Measurements from ENCODE around the gene TMC4. TPM values are rescaled to one million over a fixed set of nuclear protein-coding genes. Genes with fewer than 3 reads are reported as not detected.
"Not testable (repeated sequence)": the region's sequence is repeated elsewhere in the genome, so short reads cannot be mapped to it uniquely, and the experiment has no call there.

Gene TMC4
- total and polyA plus RNA-seq, 2 experiments from 2014 or later: 2.3 to 7.8 TPM

DNA sequence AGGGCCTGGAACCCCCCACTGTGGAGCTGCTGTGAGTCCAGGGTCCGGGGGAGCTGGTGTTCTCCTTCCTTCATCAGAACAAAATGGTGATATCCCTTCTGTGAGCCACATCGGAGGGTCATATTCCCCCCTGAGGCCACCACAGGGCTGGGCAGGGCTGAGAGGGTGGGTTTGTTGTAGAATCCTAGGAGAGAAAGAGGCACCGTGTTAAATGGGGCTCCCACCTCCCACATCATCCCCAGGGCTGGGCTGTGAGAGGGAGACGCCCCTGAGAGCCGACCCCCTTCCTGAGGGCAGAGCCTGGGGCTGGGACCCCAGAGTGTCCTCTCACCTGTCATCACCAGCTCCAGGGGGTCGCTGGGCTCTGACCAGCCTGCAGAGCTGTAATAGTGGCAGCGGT, 49.0 kb upstream of the TMC4 start:
- H3K27me3 ChIP-seq (ENCODE audit: insufficient read depth); H3K27me3 Mint-ChIP-seq (ENCODE audit: insufficient read depth, low read depth, poor library complexity); H3K36me3 Mint-ChIP-seq (ENCODE audit: low read depth); H3F3A ChIP-seq (replicated peaks; ENCODE audit: low read depth); H3K4me3 Mint-ChIP-seq; H4K20me1 ChIP-seq (replicated peaks; ENCODE audit: insufficient read depth); DNase-seq (ENCODE audit: low spot score); H3K4me1 Mint-ChIP-seq; H3K9me3 Mint-ChIP-seq; H3K9me2 ChIP-seq (ENCODE audit: insufficient read depth); H3K27ac Mint-ChIP-seq; H3K79me2 ChIP-seq (replicated peaks; ENCODE audit: insufficient read depth); H3K4me2 ChIP-seq; H2AFZ ChIP-seq; H3K4me1 ChIP-seq (ENCODE audit: insufficient read depth); ATAC-seq; H3K27ac ChIP-seq (ENCODE audit: low read depth); H3K36me3 ChIP-seq (ENCODE audit: insufficient read depth); H3K4me3 ChIP-seq: not testable (repeated sequence)

DNA sequence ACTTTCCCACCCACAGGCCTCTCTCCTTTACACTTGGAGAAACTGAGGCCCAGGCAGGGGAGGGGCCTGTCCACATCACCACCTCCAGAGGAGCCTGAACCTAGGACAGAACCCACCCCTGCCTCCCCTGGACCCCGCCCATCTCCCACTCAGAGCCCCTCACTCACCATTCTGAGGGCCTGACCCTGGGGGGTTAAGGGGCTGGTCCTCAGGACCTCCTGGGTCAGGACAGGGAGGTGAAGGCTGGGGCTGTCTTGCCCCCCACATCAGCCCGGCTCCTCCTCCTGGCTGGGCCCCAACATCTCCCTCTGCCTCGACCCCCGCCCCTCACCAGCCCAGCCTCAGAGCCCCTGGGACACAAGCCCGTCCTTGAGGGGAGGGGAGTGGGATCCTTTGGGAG, 46.7 kb upstream of the TMC4 start:
- H3K36me3 ChIP-seq (ENCODE audit: insufficient read depth); H2AFZ ChIP-seq; H3K27ac Mint-ChIP-seq; H3K27me3 ChIP-seq (ENCODE audit: insufficient read depth); H3K4me1 Mint-ChIP-seq; H3K4me1 ChIP-seq (ENCODE audit: insufficient read depth); H3K4me2 ChIP-seq; H3K9me3 Mint-ChIP-seq; H3K79me2 ChIP-seq (replicated peaks; ENCODE audit: insufficient read depth); H3K9me2 ChIP-seq (ENCODE audit: insufficient read depth); H3K4me3 Mint-ChIP-seq; ATAC-seq; H3F3A ChIP-seq (replicated peaks; ENCODE audit: low read depth); H3K27ac ChIP-seq (ENCODE audit: low read depth); H4K20me1 ChIP-seq (replicated peaks; ENCODE audit: insufficient read depth); DNase-seq (ENCODE audit: low spot score); H3K4me3 ChIP-seq; H3K27me3 Mint-ChIP-seq (ENCODE audit: insufficient read depth, low read depth, poor library complexity): not testable (repeated sequence)
- peaks cover 18% of the 10 kb centered on the region for H3K36me3 Mint-ChIP-seq (ENCODE audit: low read depth)

DNA sequence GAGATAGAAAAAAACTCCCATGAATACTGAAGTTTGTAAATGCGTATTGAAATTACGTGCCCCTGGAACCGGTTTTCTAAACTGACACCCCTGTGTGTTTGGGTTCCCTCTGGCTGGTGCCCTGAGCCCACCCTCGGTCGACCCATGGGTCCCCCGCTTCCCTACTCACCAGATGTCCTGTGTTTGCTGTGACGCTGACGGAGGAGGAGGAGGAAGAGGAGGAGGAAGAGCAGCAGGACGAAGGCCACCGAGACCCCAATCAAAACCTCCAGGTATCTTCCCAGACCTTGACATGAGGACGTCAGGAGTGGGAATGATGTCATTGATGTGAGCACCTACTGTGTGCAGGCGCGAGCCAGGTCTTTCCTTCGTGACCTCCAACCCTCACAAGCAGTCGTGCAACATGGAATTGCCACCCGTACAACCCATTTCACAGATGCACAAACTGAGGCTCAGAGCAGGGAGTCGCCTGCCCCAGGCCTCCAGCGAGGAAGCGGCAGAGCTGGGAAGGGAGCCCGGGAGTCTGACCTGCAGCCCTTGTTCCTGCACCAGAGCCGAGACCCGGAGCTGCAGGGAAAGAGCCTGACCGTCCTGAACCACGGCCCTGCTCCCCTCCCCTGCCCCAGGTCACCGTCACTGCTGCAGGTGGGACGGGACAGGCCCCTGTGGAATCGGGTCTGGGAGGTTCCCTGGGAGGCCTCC, 46.2 kb upstream of the TMC4 start:
- H3K27me3 Mint-ChIP-seq (ENCODE audit: insufficient read depth, low read depth, poor library complexity): peaks cover 4% of the 10 kb centered on the region
- H3K4me3 ChIP-seq: no peak overlapping the region
- H3K4me1 ChIP-seq (ENCODE audit: insufficient read depth): no peaks in the 10 kb centered on the region
- peaks cover 20% of the 10 kb centered on the region for H3K36me3 Mint-ChIP-seq (ENCODE audit: low read depth)
- H3K27me3 ChIP-seq (ENCODE audit: insufficient read depth): no peaks in the 10 kb centered on the region
- H3K36me3 ChIP-seq (ENCODE audit: insufficient read depth): no peaks in the 10 kb centered on the region
- no peaks in the 10 kb centered on the region; the same call in 1 of the 3 replicates for H3K4me1 Mint-ChIP-seq
- no peak overlapping the region for H3K4me2 ChIP-seq
- ATAC-seq (no peak), DNase-seq (ENCODE audit: low spot score) (no peak)
- peaks cover 2% of the 10 kb centered on the region; the same call in 2 of the 3 replicates for H3K9me3 Mint-ChIP-seq
- no peak overlapping the region for H3K27ac Mint-ChIP-seq
- H2AFZ ChIP-seq: no peak overlapping the region
- H3K27ac ChIP-seq (ENCODE audit: low read depth): no peak overlapping the region
- H3K79me2 ChIP-seq (replicated peaks; ENCODE audit: insufficient read depth): no peaks in the 10 kb centered on the region
- H3F3A ChIP-seq (replicated peaks; ENCODE audit: low read depth): no peaks in the 10 kb centered on the region
- H4K20me1 ChIP-seq (replicated peaks; ENCODE audit: insufficient read depth): no peaks in the 10 kb centered on the region
- H3K4me3 Mint-ChIP-seq: no peak overlapping the region; the same call in 2 of the 3 replicates
- H3K9me2 ChIP-seq (ENCODE audit: insufficient read depth): no peaks in the 10 kb centered on the region
- TF ChIP-seq JUNB (IDR thresholded peaks at IDR 0.05; ENCODE audit: unreplicated experiment) (no peak), CREB1 (CRISPR knock-in tag; IDR thresholded peaks at IDR 0.05; ENCODE audit: low read depth) (no peak), ZNF114 (CRISPR knock-in tag; IDR thresholded peaks at IDR 0.05) (no peak), NANOG (IDR thresholded peaks at IDR 0.05; ENCODE audit: borderline replicate concordance) (no peak), STAT1 (IDR thresholded peaks at IDR 0.05; ENCODE audit: unreplicated experiment) (no peak), EZH2phosphoT487 (IDR thresholded peaks at IDR 0.05; ENCODE audit: unreplicated experiment) (no peak), EZH2 (IDR thresholded peaks at IDR 0.05; ENCODE audit: low read depth, unreplicated experiment) (no peak), POLR2AphosphoS5 (IDR thresholded peaks at IDR 0.05; ENCODE audit: low read depth) (no peak), ZNF331 (CRISPR knock-in tag; IDR thresholded peaks at IDR 0.05; ENCODE audit: low read depth) (no peak)
- TF ChIP-seq, protein P1, sequence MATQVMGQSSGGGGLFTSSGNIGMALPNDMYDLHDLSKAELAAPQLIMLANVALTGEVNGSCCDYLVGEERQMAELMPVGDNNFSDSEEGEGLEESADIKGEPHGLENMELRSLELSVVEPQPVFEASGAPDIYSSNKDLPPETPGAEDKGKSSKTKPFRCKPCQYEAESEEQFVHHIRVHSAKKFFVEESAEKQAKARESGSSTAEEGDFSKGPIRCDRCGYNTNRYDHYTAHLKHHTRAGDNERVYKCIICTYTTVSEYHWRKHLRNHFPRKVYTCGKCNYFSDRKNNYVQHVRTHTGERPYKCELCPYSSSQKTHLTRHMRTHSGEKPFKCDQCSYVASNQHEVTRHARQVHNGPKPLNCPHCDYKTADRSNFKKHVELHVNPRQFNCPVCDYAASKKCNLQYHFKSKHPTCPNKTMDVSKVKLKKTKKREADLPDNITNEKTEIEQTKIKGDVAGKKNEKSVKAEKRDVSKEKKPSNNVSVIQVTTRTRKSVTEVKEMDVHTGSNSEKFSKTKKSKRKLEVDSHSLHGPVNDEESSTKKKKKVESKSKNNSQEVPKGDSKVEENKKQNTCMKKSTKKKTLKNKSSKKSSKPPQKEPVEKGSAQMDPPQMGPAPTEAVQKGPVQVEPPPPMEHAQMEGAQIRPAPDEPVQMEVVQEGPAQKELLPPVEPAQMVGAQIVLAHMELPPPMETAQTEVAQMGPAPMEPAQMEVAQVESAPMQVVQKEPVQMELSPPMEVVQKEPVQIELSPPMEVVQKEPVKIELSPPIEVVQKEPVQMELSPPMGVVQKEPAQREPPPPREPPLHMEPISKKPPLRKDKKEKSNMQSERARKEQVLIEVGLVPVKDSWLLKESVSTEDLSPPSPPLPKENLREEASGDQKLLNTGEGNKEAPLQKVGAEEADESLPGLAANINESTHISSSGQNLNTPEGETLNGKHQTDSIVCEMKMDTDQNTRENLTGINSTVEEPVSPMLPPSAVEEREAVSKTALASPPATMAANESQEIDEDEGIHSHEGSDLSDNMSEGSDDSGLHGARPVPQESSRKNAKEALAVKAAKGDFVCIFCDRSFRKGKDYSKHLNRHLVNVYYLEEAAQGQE (IDR thresholded peaks at IDR 0.05; ENCODE audit: unreplicated experiment): no peak
- TF ChIP-seq, protein P2, sequence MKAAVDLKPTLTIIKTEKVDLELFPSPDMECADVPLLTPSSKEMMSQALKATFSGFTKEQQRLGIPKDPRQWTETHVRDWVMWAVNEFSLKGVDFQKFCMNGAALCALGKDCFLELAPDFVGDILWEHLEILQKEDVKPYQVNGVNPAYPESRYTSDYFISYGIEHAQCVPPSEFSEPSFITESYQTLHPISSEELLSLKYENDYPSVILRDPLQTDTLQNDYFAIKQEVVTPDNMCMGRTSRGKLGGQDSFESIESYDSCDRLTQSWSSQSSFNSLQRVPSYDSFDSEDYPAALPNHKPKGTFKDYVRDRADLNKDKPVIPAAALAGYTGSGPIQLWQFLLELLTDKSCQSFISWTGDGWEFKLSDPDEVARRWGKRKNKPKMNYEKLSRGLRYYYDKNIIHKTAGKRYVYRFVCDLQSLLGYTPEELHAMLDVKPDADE (IDR thresholded peaks at IDR 0.05): no peak
- TF ChIP-seq, protein P3, sequence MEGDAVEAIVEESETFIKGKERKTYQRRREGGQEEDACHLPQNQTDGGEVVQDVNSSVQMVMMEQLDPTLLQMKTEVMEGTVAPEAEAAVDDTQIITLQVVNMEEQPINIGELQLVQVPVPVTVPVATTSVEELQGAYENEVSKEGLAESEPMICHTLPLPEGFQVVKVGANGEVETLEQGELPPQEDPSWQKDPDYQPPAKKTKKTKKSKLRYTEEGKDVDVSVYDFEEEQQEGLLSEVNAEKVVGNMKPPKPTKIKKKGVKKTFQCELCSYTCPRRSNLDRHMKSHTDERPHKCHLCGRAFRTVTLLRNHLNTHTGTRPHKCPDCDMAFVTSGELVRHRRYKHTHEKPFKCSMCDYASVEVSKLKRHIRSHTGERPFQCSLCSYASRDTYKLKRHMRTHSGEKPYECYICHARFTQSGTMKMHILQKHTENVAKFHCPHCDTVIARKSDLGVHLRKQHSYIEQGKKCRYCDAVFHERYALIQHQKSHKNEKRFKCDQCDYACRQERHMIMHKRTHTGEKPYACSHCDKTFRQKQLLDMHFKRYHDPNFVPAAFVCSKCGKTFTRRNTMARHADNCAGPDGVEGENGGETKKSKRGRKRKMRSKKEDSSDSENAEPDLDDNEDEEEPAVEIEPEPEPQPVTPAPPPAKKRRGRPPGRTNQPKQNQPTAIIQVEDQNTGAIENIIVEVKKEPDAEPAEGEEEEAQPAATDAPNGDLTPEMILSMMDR (conservative IDR thresholded peaks at IDR 0.05; ENCODE audit: low read depth in 2 of 2): no peak
